BJ (cell line): ENCODE data around the gene ATP2A1. TPM values are rescaled to one million over a fixed set of nuclear protein-coding genes. Genes with fewer than 3 reads are reported as not detected.
"Not testable (repeated sequence)": the region's sequence is repeated elsewhere in the genome, so short reads cannot be mapped to it uniquely, and the experiment has no call there.

ENCODE experiments used
- CTCF ChIA-PET: fragments of 350-600 bp; formaldehyde crosslinking; extraction: SDS; loops from one replicate; lab custom pipeline; 2021; ENCODE audit warnings: antibody characterized with exemption, inconsistent platforms; lab: Yijun Ruan, JAX
- POLR2A ChIA-PET: fragments of 300-600 bp; sonication (Branson Sonifier 250); formaldehyde crosslinking; extraction: SDS; loops from one replicate; lab custom pipeline; 2021; ENCODE audit warnings: antibody characterized with exemption; lab: Charles Lee
- DNase-seq: peaks from one replicate; pipeline ENCODE4 v3.0.0-alpha.2; 2011; ENCODE audit warnings: low read depth
- H3K27me3 ChIP-seq: 2 replicates; pipeline ENCODE4 v1.6.0; 2011; ENCODE audit warnings: low read length; ENCODE audit not compliant: control insufficient read depth, insufficient read depth
- H3K36me3 ChIP-seq: 2 replicates; pipeline ENCODE4 v1.5.1; 2011; ENCODE audit warnings: low read length; ENCODE audit not compliant: control insufficient read depth, insufficient read depth
- H3K4me3 ChIP-seq: 2 replicates; pipeline ENCODE4 v1.5.1; 2011; ENCODE audit warnings: low read depth, mild to moderate bottlenecking, control low read depth, low read length
- CTCF ChIP-seq: IDR thresholded peaks from 2 replicates; pipeline ENCODE4 v1.5.1; 2011; ENCODE audit warnings: low read depth, mild to moderate bottlenecking, control low read depth, inconsistent platforms, low read length, moderate library complexity; ENCODE audit not compliant: insufficient read depth
- polyA plus RNA-seq: library from polyadenylated mRNA; depleted of rRNA; stranded (reverse); fragments of >200 nt; gene quantifications from 2 replicates; pipeline ENCODE4 v1.2.3, GENCODE V29; 2011

ATP2A1 gene
- polyA plus RNA-seq, 1 experiment = 0.44 TPM

DNA sequence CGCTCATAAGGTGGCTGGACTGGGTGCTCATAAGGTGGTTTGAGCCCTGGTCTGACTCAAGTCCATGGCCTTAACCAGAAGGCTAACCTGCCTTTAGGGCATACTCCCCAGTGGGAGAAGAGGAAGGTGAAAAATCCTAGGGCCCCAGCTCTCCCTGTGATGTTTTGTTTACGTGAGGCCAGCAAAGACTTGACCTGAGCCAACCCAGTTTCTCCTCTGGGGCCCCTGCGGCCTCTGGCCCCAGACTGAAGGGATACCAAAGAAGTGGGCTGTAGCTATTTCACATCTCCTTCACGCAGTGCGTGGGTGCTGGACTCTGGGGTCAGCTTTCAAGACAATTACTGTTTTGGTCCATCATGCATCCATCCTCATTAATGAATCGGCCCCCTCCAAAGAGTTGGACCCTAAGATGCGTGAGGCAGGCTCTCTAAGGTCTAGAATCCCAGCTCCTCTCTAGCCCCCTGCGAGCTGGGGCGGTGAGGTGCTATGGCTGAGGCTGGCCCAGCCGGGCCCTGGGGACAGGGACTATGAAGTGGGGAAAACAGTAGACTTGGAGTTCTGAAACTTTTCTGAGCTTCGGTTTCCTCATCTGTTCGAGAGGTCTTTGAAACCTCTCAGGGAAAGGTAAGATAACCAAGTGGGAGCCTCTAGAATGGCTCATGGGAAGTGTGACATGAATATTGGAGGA is 13.1 kb upstream of the ATP2A1 start:
- Histone ChIP-seq H3K4me3 (peak overlapping the region; percentile 95), H3K27me3 (no peaks in the 10 kb centered on the region), H3K36me3 (peaks cover 18% of the 10 kb centered on the region)
- ChIA-PET POLR2A (interaction anchor here (0.6 kb wide), 1 partner anchor 79 kb away, joined by 4 read pairs; no protein-coding TSS in a partner anchor), CTCF (interaction anchor here (0.7 to 2.2 kb wide), 7 partner anchors 9 to 80 kb away, joined by 3 to 14 read pairs (median 5); partner anchors contain the start of genes ATP2A1 and TUFM)
- no peak for DNase-seq
- TF ChIP-seq CTCF = no peak

DNA sequence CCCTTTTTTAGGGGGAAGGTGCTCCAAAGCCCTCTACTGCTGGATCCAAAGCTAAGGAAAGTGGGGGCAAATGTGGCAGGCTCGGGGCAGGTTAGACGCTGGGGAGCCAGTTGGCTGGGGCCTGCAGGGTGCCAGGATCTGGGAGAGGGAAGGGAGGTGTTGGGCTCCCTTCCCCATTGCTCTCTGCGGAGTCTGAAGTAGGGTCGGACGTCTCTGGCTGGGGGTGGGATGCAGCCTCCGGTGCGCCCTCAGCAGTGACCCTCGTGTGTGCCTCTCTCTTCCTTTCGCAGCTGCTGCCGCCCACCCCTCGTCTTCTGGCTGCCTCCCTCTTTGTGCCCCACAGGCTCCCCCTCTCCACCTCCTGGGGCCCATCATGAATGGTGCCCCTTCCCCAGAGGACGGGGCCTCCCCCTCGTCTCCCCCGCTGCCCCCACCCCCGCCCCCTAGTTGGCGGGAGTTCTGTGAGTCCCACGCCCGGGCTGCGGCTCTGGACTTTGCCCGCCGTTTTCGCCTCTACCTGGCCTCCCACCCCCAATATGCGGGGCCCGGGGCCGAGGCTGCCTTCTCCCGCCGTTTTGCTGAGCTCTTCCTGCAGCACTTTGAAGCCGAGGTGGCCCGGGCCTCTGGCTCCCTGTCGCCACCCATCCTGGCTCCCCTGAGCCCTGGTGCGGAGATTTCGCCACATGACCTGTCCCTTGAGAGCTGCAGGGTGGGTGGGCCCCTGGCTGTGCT is 12.4 kb upstream of the ATP2A1 start:
- DNase-seq = no peak
- POLR2A ChIA-PET = no interaction called here
- TF ChIP-seq CTCF = no peak
- H3K4me3 ChIP-seq = no peak overlapping the region
- H3K27me3 ChIP-seq = no peaks in the 10 kb centered on the region
- CTCF ChIA-PET = interaction anchor here (0.8 to 2.2 kb wide), 3 partner anchors 19 to 79 kb away, joined by 3 to 9 read pairs (median 7); partner anchors contain the start of gene TUFM
- H3K36me3 ChIP-seq = peaks cover 22% of the 10 kb centered on the region

DNA sequence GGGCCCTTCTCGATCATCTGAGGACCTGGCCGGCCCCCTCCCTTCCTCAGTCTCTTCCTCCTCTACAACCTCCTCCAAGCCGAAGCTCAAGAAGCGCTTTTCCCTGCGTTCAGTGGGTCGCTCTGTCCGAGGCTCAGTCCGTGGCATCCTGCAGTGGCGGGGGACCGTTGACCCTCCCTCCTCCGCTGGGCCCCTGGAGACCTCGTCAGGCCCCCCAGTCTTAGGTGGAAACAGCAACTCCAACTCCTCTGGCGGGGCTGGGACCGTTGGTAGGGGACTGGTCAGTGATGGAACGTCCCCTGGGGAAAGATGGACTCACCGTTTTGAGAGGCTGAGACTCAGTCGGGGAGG is 11.9 kb upstream of the ATP2A1 start:
- no peak for DNase-seq
- POLR2A ChIA-PET = no interaction called here
- TF ChIP-seq CTCF = no peak
- Histone ChIP-seq H3K36me3 (peaks cover 23% of the 10 kb centered on the region), H3K4me3 (no peak overlapping the region), H3K27me3 (no peaks in the 10 kb centered on the region)
- CTCF ChIA-PET = interaction anchor here (2.2 kb wide), 1 partner anchor 20 kb away, joined by 9 read pairs; the partner anchor contains the start of gene TUFM

GRCh38 chr16:28867241-28867640 is 11.0 kb upstream of the ATP2A1 start:
- Histone ChIP-seq H3K27me3 (no peaks in the 10 kb centered on the region), H3K36me3 (peaks cover 27% of the 10 kb centered on the region), H3K4me3 (no peak overlapping the region)
- POLR2A ChIA-PET = no interaction called here
- CTCF ChIA-PET = interaction anchor here (0.6 to 1.0 kb wide), 2 partner anchors 10 to 56 kb away, joined by 3 read pairs; no protein-coding TSS in a partner anchor
- DNase-seq = no peak
- TF ChIP-seq CTCF = no peak

DNA sequence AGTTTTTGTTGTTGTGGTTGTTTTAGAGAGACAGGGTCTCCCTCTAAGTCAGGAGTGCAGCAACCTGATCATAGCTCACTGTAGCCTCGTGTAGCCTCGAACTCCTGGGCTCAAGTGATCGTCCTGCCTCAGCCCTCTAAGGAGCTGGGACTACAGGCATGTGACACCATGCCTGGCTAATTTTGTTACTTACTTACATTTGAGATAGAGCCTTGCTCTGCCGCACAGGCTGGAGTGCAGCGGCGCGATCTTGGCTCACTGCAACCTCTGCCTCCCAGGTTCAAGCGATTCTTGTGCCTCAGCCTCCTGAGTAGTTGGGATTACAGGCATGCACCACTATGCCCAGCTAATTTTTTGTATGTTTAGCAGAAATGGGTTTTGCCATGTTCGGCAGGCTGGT is 10.6 kb upstream of the ATP2A1 start:
- CTCF ChIA-PET = interaction anchor here (0.7 to 1.0 kb wide), 2 partner anchors 9 to 20 kb away, joined by 3 to 4 read pairs; no protein-coding TSS in a partner anchor
- H3K27me3 ChIP-seq, DNase-seq, H3K4me3 ChIP-seq, POLR2A ChIA-PET: not testable (repeated sequence)
- peaks cover 30% of the 10 kb centered on the region for H3K36me3 ChIP-seq
